K562 (cell line): ENCODE results near the gene FOXO3. TPM values are rescaled to one million over a fixed set of nuclear protein-coding genes. Genes with fewer than 3 reads are reported as not detected.

Experiments used
- BMI1 ChIP-seq: fragments of 150-350 bp; IDR thresholded peaks from 2 replicates; pipeline ENCODE4 v1.6.1; 2014; ENCODE audit warnings: low read length
- CBFA2T3 ChIP-seq: fragments of 450-650 bp; IDR thresholded peaks from 2 replicates; pipeline ENCODE4 v1.6.1; 2017
- CCNT2 ChIP-seq: IDR thresholded peaks from 2 replicates; pipeline ENCODE4 v1.6.1; 2011; ENCODE audit warnings: borderline replicate concordance, low read depth, mild to moderate bottlenecking, moderate library complexity, mixed read lengths, low read length; ENCODE audit not compliant: insufficient read length; ENCODE audit errors: extremely low read depth
- FOSL1 ChIP-seq: fragments of 200-800 bp; sonication (Bioruptor generic); conservative IDR thresholded peaks from 2 replicates; pipeline ENCODE4 v1.6.1; 2016; ENCODE audit warnings: missing genetic modification characterization, missing compliant biosample characterization
- HMGN3 ChIP-seq: IDR thresholded peaks from 2 replicates; pipeline ENCODE4 v1.6.1; 2011; ENCODE audit warnings: borderline replicate concordance, low read depth, mild to moderate bottlenecking, mixed read lengths, low read length; ENCODE audit not compliant: insufficient read length; ENCODE audit errors: extremely low read depth
- KDM2B ChIP-seq: fragments of 250-450 bp; sonication (Bioruptor Pico); IDR thresholded peaks from 2 replicates; pipeline ENCODE4 v1.8.0; 2021; ENCODE audit warnings: mild to moderate bottlenecking, moderate library complexity
- MAFK ChIP-seq: IDR thresholded peaks from 2 replicates; pipeline ENCODE4 v1.6.1; 2011; ENCODE audit warnings: low read length, improper control_type of control experiment
- MBD2 ChIP-seq: sonication (generic); IDR thresholded peaks from 2 replicates; pipeline ENCODE4 v1.6.1; 2016; ENCODE audit warnings: low read depth, borderline replicate concordance
- MCM3 ChIP-seq: fragments of 450-650 bp; IDR thresholded peaks from 2 replicates; pipeline ENCODE4 v1.6.1; 2016
- MEIS2 ChIP-seq: fragments of 450-650 bp; IDR thresholded peaks from 2 replicates; pipeline ENCODE4 v1.6.1; 2014; ENCODE audit warnings: mild to moderate bottlenecking; ENCODE audit not compliant: partially characterized antibody
- NR2F6 ChIP-seq: fragments of 450-650 bp; formaldehyde crosslinking; IDR thresholded peaks from 2 replicates; pipeline ENCODE4 v1.4.0; 2020; ENCODE audit warnings: mild to moderate bottlenecking
- PHF8 ChIP-seq: fragments of 200-600 bp; sonication (generic); IDR thresholded peaks from 2 replicates; pipeline ENCODE4 v1.6.1; 2012; ENCODE audit warnings: mixed run types, mild to moderate bottlenecking, inconsistent platforms, low read length, moderate library complexity, borderline replicate concordance
- RBM14 ChIP-seq: fragments of 200-400 bp; formaldehyde crosslinking; IDR thresholded peaks from 2 replicates; pipeline ENCODE4 v1.6.1; 2018; ENCODE audit warnings: low read depth, mild to moderate bottlenecking, low read length, moderate library complexity, borderline replicate concordance; ENCODE audit not compliant: insufficient read depth
- SNRNP70 ChIP-seq: fragments of 200-400 bp; formaldehyde crosslinking; optimal IDR thresholded peaks from 2 replicates; pipeline ENCODE3; 2017; ENCODE audit warnings: low read depth, low read length
- SRSF9 ChIP-seq: fragments of 200-400 bp; formaldehyde crosslinking; IDR thresholded peaks from 2 replicates; pipeline ENCODE4 v1.6.1; 2017; ENCODE audit warnings: low read depth, low read length, borderline replicate concordance
- TCF3 ChIP-seq: sonication (generic); formaldehyde crosslinking; IDR thresholded peaks from 2 replicates; pipeline ENCODE4 v1.4.0; 2020; ENCODE audit warnings: mild to moderate bottlenecking, missing genetic modification reagents
- ZBTB26 ChIP-seq: fragments of 450-650 bp; formaldehyde crosslinking; IDR thresholded peaks from 2 replicates; pipeline ENCODE4 v1.4.0; 2022; ENCODE audit warnings: missing genetic modification characterization
- ZNF12 ChIP-seq: sonication (generic); formaldehyde crosslinking; IDR thresholded peaks from 2 replicates; pipeline ENCODE4 v1.4.0; 2020; ENCODE audit warnings: mild to moderate bottlenecking, missing genetic modification reagents
- ZNF134 ChIP-seq: fragments of 250-450 bp; sonication (Bioruptor Pico); conservative IDR thresholded peaks from 2 replicates; pipeline ENCODE4 v1.4.0; 2020
- ZNF174 ChIP-seq: fragments of 250-450 bp; sonication (Bioruptor Pico); IDR thresholded peaks from 2 replicates; pipeline ENCODE4 v1.4.0; 2020; ENCODE audit warnings: mild to moderate bottlenecking
- ZNF311 ChIP-seq: fragments of 250-450 bp; sonication (Bioruptor Pico); IDR thresholded peaks from 2 replicates; pipeline ENCODE4 v1.4.0; 2020; ENCODE audit warnings: mild to moderate bottlenecking, moderate library complexity
- ZNF445 ChIP-seq: fragments of 250-450 bp; sonication (Bioruptor Pico); IDR thresholded peaks from 2 replicates; pipeline ENCODE4 v1.4.0; 2020; ENCODE audit warnings: low read depth, mild to moderate bottlenecking, moderate library complexity
- polyA plus RNA-seq, 8 experiments: library from polyadenylated mRNA; depleted of rRNA in 4 of 8; stranded (reverse) in 5 of 8; unstranded in 3 of 8; fragments of >200 nt; fragmentation: Nextera tagmentation in 2 of 8; fragmentation: Illumina TruSeq in 1 of 8; extraction: Ambion mirVana in 2 of 8; extraction: Trizol in 1 of 8; gene quantifications; 2 replicates each; pipeline versions ENCODE4 v1.2.1 to v1.2.3, GENCODE V29; 2011 to 2014; ENCODE audit warnings: inconsistent platforms in 1 of 8, missing spikeins in 1 of 8
- total RNA-seq, 7 experiments: library from RNA; depleted of rRNA in 6 of 7; stranded (reverse); fragments of >200 nt in 6 of 7; fragmentation: Illumina TruSeq in 2 of 7; extraction: Trizol in 2 of 7; gene quantifications; 2 replicates each; pipeline versions ENCODE4 v1.2.1 to v1.2.3, GENCODE V29; 2011 to 2021; ENCODE audit warnings: low replicate concordance in 1 of 7
- TF ChIP-seq, protein P1 (sequence below): fragments of 450-650 bp; formaldehyde crosslinking; IDR thresholded peaks from 2 replicates; pipeline ENCODE4 v1.4.0; 2022; ENCODE audit warnings: mild to moderate bottlenecking, moderate library complexity
- TF ChIP-seq, protein P2 (sequence below): fragments of 250-450 bp; sonication (Bioruptor Pico); IDR thresholded peaks from 2 replicates; pipeline ENCODE4 v1.8.0; 2021; ENCODE audit warnings: mild to moderate bottlenecking, moderate library complexity
- TF ChIP-seq, protein P3 (sequence below): fragments of 450-650 bp; formaldehyde crosslinking; IDR thresholded peaks from 2 replicates; pipeline ENCODE4 v1.4.0; 2020; ENCODE audit warnings: mild to moderate bottlenecking, mixed read lengths

The FOXO3 gene
- total and polyA plus RNA-seq, 9 of the 15 experiments (the other 6 are each of a cell fraction or from before 2014, with no cell fraction given), result 3.0 to 14.6 (median 6.0) TPM

- TF ChIP-seq ZNF12, result no peak
- no peak for TF ChIP-seq SRSF9
- TF ChIP-seq CBFA2T3, result peak; percentile 94
- no peak for TF ChIP-seq MAFK
- no peak for TF ChIP-seq ZBTB26 (CRISPR knock-in tag)
- TF ChIP-seq, protein P1, sequence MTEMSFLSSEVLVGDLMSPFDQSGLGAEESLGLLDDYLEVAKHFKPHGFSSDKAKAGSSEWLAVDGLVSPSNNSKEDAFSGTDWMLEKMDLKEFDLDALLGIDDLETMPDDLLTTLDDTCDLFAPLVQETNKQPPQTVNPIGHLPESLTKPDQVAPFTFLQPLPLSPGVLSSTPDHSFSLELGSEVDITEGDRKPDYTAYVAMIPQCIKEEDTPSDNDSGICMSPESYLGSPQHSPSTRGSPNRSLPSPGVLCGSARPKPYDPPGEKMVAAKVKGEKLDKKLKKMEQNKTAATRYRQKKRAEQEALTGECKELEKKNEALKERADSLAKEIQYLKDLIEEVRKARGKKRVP (CRISPR knock-in tag), result peak; percentile 70; the same call in 1 of the 2 replicates
- TF ChIP-seq RBM14, result no peak
- TF ChIP-seq ZNF174 (CRISPR knock-in tag), result no peak
- TF ChIP-seq, protein P2, sequence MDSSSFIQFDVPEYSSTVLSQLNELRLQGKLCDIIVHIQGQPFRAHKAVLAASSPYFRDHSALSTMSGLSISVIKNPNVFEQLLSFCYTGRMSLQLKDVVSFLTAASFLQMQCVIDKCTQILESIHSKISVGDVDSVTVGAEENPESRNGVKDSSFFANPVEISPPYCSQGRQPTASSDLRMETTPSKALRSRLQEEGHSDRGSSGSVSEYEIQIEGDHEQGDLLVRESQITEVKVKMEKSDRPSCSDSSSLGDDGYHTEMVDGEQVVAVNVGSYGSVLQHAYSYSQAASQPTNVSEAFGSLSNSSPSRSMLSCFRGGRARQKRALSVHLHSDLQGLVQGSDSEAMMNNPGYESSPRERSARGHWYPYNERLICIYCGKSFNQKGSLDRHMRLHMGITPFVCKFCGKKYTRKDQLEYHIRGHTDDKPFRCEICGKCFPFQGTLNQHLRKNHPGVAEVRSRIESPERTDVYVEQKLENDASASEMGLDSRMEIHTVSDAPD (CRISPR knock-in tag), result no peak
- TF ChIP-seq MEIS2, result peak; percentile 74
- TF ChIP-seq FOSL1, result 0 out of 2 replicates have a peak, but pooled peaks have one; percentile 37
- TF ChIP-seq SNRNP70, result no peak
- 0 out of 2 replicates have a peak, but pooled peaks have one; percentile 17 for TF ChIP-seq ZNF134 (CRISPR knock-in tag)
- TF ChIP-seq MCM3, result no peak
- TF ChIP-seq TCF3, result peak; percentile 82
- no peak for TF ChIP-seq KDM2B (CRISPR knock-in tag)
- no peak for TF ChIP-seq NR2F6
- no peak for TF ChIP-seq ZNF445 (CRISPR knock-in tag)
- TF ChIP-seq ZNF311, result no peak
- TF ChIP-seq MBD2, result no peak
- TF ChIP-seq PHF8, result no peak
- TF ChIP-seq BMI1, result no peak
- peak; percentile 61 for TF ChIP-seq CCNT2
- no peak for TF ChIP-seq HMGN3
- TF ChIP-seq, protein P3, sequence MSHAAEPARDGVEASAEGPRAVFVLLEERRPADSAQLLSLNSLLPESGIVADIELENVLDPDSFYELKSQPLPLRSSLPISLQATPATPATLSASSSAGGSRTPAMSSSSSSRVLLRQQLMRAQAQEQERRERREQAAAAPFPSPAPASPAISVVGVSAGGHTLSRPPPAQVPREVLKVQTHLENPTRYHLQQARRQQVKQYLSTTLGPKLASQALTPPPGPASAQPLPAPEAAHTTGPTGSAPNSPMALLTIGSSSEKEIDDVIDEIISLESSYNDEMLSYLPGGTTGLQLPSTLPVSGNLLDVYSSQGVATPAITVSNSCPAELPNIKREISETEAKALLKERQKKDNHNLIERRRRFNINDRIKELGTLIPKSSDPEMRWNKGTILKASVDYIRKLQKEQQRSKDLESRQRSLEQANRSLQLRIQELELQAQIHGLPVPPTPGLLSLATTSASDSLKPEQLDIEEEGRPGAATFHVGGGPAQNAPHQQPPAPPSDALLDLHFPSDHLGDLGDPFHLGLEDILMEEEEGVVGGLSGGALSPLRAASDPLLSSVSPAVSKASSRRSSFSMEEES (CRISPR knock-in tag), result no peak
Observed at GRCh38 chr6:108562503-108562993, 1.8 kb downstream of the FOXO3 start (continued).
